Small intestine (tissue), 7 donors: ENCODE measurements around the gene CDCA3. TPM values are rescaled to one million over a fixed set of nuclear protein-coding genes. Genes with fewer than 3 reads are reported as not detected.
A peak's percentile ranks its signal among the peaks of the same experiment; 100 is the strongest.

Source experiments
- DNase-seq, 2 donors: peaks; one replicate each; pipeline versions ENCODE4 v3.0.0 to v3.0.0-alpha.2; 2013
- FAIRE-seq: peaks from 2 replicates; lab custom pipeline; 2012; peaks lifted over from hg19 to GRCh38; lab: Jason Lieb, UNC
- H3K27ac ChIP-seq, 3 donors: one replicate each; pipeline ENCODE4 v1.5.1; 2013; ENCODE audit warnings: low read length in 2 of 3, mild to moderate bottlenecking in 2 of 3, control low read depth in 1 of 3, inconsistent platforms in 1 of 3, low read depth in 1 of 3, moderate library complexity in 1 of 3
- H3K27me3 ChIP-seq, 3 donors: one replicate each; pipeline ENCODE4 v1.6.1; 2013; ENCODE audit warnings: low read length in 3 of 3, inconsistent platforms in 1 of 3; ENCODE audit not compliant: control insufficient read depth in 3 of 3, insufficient read depth in 3 of 3
- H3K36me3 ChIP-seq, 3 donors: one replicate each; pipeline ENCODE4 v1.6.1; 2013; ENCODE audit warnings: low read length in 3 of 3, inconsistent platforms in 1 of 3, low read depth in 1 of 3, mild to moderate bottlenecking in 1 of 3, moderate library complexity in 1 of 3; ENCODE audit not compliant: control insufficient read depth in 3 of 3, insufficient read depth in 2 of 3
- H3K4me1 ChIP-seq, 3 donors: one replicate each; pipeline ENCODE4 v1.6.1; 2013; ENCODE audit warnings: low read length in 2 of 3, inconsistent platforms in 1 of 3, low read depth in 1 of 3, mild to moderate bottlenecking in 1 of 3, moderate library complexity in 1 of 3; ENCODE audit not compliant: control insufficient read depth in 3 of 3, insufficient read depth in 2 of 3
- H3K4me3 ChIP-seq, 3 donors: one replicate each; pipeline ENCODE4 v1.5.1; 2013; ENCODE audit warnings: low read length in 3 of 3, control low read depth in 1 of 3, inconsistent platforms in 1 of 3, low read depth in 1 of 3, mild to moderate bottlenecking in 1 of 3, moderate library complexity in 1 of 3
- H3K9me3 ChIP-seq, 2 donors: one replicate each; pipeline ENCODE4 v1.6.1; 2013; ENCODE audit warnings: low read depth in 1 of 2, low read length in 1 of 2; ENCODE audit not compliant: control insufficient read depth in 2 of 2, insufficient read depth in 1 of 2
- WGBS, 3 donors: extraction: QIAGEN DNeasy Blood & Tissue Kit; methylation state at CpG; one replicate each; pipeline ENCODE4 v1.1.7; 2013; 5-methylcytosine and 5-hydroxymethylcytosine counted together
- polyA plus RNA-seq, 4 donors: library from polyadenylated mRNA; stranded (reverse) in 3 of 4; unstranded in 1 of 4; fragments of 200-250 nt in 3 of 4; fragments of 120-200 nt in 1 of 4; gene quantifications; one replicate each; pipeline versions ENCODE4 v1.2.1 to v1.2.3, GENCODE V29; 2013
- donor health status: healthy with polysubstance abuse.
- donor health status: control.
- donor health status: control.
- donor health status: Bipolar disorder and iron deficiency.
- donor health status: healthy.

Gene CDCA3
- polyA plus RNA-seq, 4 donors: 30.3 to 99.1 (median 49.0) TPM

DNA sequence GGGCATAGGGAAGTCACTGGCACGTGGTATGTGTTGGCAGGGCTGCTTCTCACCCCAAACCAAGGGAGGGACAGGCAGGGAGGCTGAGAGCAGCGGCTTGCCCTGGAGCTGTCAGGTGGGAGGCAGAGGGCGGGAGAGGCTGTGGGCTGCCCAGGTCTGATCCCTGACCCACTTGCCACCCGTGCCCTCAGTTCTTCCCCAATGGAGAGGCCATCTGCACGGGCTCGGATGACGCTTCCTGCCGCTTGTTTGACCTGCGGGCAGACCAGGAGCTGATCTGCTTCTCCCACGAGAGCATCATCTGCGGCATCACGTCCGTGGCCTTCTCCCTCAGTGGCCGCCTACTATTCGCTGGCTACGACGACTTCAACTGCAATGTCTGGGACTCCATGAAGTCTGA, 5.7 kb downstream of the CDCA3 start:
- Histone ChIP-seq H3K27me3 (no peaks in the 10 kb centered on the region), H3K36me3 (peaks cover 0 to 74% (median 3%) of the 10 kb centered on the region in 3 donors), H3K9me3 (no peaks in the 10 kb centered on the region), H3K4me1 (peaks cover 0 to 32% (median 0%) of the 10 kb centered on the region in 3 donors), H3K4me3 (no peak overlapping the region), H3K27ac (no peak overlapping the region)
- FAIRE-seq: no peak
- 91 to 96% (median 91%) methylated on average over 17 of the region's 17 CpGs for WGBS, 3 donors
- DNase-seq: no peak

DNA sequence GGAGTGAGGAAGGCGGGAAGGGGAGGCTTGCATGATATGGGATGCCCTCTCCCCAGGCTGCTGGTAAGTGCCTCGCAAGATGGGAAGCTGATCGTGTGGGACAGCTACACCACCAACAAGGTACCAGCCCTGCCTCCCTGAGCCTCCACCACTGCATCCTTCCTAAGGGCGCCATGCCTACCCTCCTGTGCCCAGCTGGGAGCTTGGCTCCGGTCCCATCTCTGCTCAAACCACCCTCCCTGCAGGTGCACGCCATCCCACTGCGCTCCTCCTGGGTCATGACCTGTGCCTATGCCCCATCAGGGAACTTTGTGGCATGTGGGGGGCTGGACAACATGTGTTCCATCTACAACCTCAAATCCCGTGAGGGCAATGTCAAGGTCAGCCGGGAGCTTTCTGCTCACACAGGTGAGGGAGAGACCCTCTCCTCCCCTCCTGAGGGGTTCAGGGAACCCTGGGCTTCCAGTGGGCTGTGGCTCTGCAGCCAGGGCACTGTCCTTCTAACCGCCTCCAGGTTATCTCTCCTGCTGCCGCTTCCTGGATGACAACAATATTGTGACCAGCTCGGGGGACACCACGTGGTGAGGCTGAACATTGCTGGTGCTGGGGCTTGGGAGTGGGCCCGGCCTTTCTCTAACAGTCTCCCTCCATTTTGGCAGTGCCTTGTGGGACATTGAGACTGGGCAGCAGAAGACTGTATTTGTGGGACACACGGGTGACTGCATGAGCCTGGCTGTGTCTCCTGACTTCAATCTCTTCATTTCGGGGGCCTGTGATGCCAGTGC, 7.8 kb downstream of the CDCA3 start:
- no peak overlapping the region for H3K4me3 ChIP-seq
- FAIRE-seq (no peak), DNase-seq (peak in 1 of 2 donors; percentile 25)
- H3K4me1 ChIP-seq: peaks cover 0 to 24% (median 0%) of the 10 kb centered on the region in 3 donors
- H3K9me3 ChIP-seq: no peaks in the 10 kb centered on the region
- no peaks in the 10 kb centered on the region for H3K27me3 ChIP-seq
- H3K36me3 ChIP-seq: peaks cover 0 to 73% (median 0%) of the 10 kb centered on the region in 3 donors
- H3K27ac ChIP-seq: no peak overlapping the region
- 57 to 74% (median 72%) methylated on average over 16 of the region's 16 CpGs for WGBS, 3 donors

DNA sequence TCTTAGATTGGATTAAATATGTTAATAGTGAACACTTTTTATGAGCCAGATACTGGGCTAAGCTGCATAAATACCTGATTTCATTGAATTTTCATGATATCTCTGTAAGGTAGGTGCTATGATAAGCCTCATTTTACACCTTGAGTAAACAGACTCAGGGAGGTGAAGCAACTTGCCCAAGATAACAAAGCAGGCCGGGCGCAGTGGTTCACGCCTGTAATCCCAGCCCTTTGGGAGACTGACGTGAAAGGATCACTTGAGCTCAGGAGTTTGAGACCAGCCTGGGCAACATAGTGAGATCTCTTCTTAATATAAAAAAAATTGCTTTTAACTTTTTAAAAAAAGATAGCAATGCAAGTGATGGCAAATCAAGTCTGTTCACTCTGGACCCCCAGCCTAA, 9.0 kb downstream of the CDCA3 start:
- Histone ChIP-seq H3K27ac (no peak overlapping the region), H3K27me3 (no peaks in the 10 kb centered on the region), H3K36me3 (peaks cover 0 to 74% (median 0%) of the 10 kb centered on the region in 3 donors), H3K4me3 (no peak overlapping the region), H3K9me3 (no peaks in the 10 kb centered on the region), H3K4me1 (peaks cover 0 to 28% (median 0%) of the 10 kb centered on the region in 3 donors)
- DNase-seq (peak in 1 of 2 donors; percentile 61), FAIRE-seq (no peak)
- WGBS, 3 donors: 19 to 61% (median 37%) methylated on average over 4 of the region's 4 CpGs

DNA sequence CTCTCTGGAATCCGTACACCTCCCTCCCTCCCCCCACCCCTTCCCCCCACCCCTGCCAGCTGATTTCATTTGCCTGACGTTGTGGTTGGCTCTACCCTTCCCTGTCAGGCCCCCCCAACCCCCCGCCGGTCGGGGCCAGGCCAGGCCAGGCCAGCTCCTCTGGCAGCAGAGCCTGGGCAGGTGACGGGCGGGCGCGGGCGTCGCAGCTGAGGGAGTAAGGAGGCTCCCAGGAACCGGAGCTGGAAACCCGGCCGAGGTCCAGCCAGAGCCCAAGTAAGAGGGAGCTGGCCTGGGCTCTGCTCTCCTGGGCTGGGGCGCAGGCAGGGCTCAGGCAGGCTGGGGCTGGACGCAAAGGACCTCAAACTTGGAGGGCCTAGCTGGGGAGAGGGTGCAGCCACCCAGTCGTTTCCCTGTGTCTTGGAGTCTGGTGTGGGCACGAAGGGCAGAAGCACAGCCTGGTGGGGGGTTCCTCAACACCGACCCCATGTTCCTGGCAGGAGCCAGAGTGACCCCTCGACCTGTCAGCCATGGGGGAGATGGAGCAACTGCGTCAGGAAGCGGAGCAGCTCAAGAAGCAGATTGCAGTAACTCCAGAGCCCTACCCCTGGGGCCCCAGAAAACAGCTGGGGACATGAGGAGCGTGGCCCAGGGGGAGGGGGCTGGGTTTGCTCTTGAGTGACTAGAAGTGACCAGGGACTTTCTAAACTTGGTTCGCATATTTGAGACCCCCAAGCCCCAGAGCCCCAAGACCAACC, 10.1 kb downstream of the CDCA3 start, which contains the start of gene GNB3:
TSS of gene GNB3 (plus strand) at position 165 of the 755 bp plus-strand sequence. CDS start at position 528, 363 bp downstream.
- no peaks in the 10 kb centered on the region for H3K27me3 ChIP-seq
- no peak for FAIRE-seq
- 54 to 65% (median 59%) methylated on average over 23 to 24 of the region's 24 CpGs for WGBS, 3 donors
- H3K4me3 ChIP-seq: no peak within 1 kb of the TSS
- H3K36me3 ChIP-seq: peaks cover 0 to 71% (median 0%) of the 10 kb centered on the region in 3 donors
- H3K9me3 ChIP-seq: no peaks in the 10 kb centered on the region
- H3K27ac ChIP-seq: peak within 1 kb of the TSS in 1 of 3 donors; percentile 23
- no peak for DNase-seq
- H3K4me1 ChIP-seq: peaks cover 0 to 28% (median 0%) of the 10 kb centered on the region in 3 donors

DNA sequence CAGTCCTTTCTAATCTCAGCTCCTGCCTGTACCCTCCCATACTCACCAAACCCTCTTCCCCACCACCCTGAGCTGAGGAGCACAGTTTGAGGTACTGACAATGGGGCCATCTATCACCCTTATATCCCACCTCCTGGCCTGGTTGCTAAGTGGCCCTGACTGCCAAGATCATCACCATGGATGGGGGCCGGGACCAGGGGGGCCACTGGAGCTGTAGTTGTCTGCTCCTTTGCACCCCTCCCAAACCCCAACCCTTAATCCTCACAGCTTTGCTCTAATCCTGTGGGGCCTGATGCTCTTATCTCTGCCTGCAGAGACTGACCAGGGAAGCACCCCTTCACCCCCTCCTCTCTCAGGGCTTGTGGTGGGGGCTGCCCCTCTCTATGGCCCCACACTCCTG, 10.8 kb downstream of the CDCA3 start:
- DNase-seq: no peak
- peak overlapping the region in 1 of 3 donors; percentile 4 for H3K27ac ChIP-seq
- H3K4me1 ChIP-seq: peaks cover 0 to 28% (median 0%) of the 10 kb centered on the region in 3 donors
- 63 to 83% (median 83%) methylated on average over 1 of the region's 1 CpG for WGBS, 3 donors
- no peak overlapping the region for H3K4me3 ChIP-seq
- H3K9me3 ChIP-seq: no peaks in the 10 kb centered on the region
- H3K27me3 ChIP-seq: no peaks in the 10 kb centered on the region
- FAIRE-seq: no peak
- peaks cover 0 to 65% (median 0%) of the 10 kb centered on the region in 3 donors for H3K36me3 ChIP-seq

DNA sequence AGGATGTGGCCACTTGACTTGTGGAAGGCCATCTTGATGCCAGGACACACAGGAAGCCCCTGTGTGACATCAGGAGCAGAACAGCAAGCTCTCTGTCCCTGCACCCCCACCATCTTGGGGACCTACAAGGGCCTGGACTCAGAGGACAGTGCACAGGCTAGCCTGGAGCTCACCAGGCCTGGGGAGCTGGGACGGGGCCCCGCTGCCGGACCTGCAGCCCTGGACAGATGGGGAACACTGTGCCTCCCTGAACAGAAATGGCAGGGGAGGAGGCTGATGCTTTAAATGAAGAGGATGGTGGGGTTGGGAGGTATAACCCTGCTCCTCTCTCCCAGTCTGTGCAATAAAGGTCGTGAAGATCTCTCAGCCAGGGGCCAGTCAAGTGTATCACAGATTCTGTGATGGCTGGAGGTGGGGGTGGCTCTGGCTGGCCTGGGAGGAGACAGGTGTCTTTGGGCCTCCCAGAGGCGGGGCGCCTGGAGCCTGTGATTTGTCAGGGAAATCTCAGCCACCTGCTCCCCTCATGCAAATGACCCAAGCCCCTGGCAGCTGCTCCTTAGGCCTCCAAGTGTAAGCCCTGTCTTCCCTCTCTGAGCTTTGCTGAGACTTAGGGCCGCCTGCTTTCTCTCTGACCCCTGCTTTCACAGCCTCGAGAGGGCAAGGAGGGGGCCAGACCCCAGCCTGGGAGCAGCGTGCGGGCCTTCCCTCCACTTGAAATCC, 11.4 kb downstream of the CDCA3 start:
- H3K36me3 ChIP-seq: peaks cover 0 to 61% (median 0%) of the 10 kb centered on the region in 3 donors
- peaks cover 0 to 31% (median 0%) of the 10 kb centered on the region in 3 donors for H3K4me1 ChIP-seq
- H3K9me3 ChIP-seq: no peaks in the 10 kb centered on the region
- peak overlapping the region in 1 of 3 donors; percentile 18 for H3K27ac ChIP-seq
- no peak overlapping the region for H3K4me3 ChIP-seq
- FAIRE-seq (no peak), DNase-seq (peak in 1 of 2 donors; percentile 32)
- 50 to 63% (median 61%) methylated on average over 10 of the region's 10 CpGs for WGBS, 3 donors
- no peaks in the 10 kb centered on the region for H3K27me3 ChIP-seq

DNA sequence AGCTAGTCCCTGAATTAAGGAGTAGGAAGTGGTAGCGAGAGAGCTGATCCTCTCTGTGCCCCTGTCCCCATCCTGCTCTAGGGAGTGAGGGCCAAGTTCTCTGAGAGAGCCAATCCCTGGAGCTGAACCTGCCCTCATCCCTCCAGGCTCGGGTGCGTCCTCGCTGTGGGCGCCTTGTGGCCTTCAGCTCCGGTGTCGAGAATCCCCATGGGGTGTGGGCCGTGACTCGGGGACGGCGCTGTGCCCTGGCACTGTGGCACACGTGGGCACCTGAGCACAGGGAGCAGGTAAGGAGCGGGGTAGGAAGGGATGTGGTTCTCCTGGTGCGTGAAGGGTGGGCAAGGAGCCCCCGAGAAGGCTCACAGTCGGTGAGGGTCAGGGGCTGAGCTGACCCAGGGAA, 12.2 kb downstream of the CDCA3 start:
- DNase-seq: no peak
- Histone ChIP-seq H3K27me3 (no peaks in the 10 kb centered on the region), H3K27ac (no peak overlapping the region), H3K4me1 (peaks cover 0 to 34% (median 0%) of the 10 kb centered on the region in 3 donors), H3K9me3 (no peaks in the 10 kb centered on the region), H3K36me3 (peaks cover 0 to 59% (median 0%) of the 10 kb centered on the region in 3 donors), H3K4me3 (no peak overlapping the region)
- no peak for FAIRE-seq
- WGBS, 3 donors: 90 to 92% (median 91%) methylated on average over 16 of the region's 16 CpGs
